Ishikawa (cell line): ENCODE results near the gene KLK6.

Experiments
- CEBPB ChIP-seq: IDR thresholded peaks from 2 replicates; pipeline ENCODE4 v1.6.1; 2012
- CREB1 ChIP-seq: IDR thresholded peaks from 2 replicates; pipeline ENCODE4 v1.6.1; 2012; ENCODE audit warnings: low read depth
- EGR1 ChIP-seq: IDR thresholded peaks from 2 replicates; pipeline ENCODE4 v1.6.1; 2012
- EP300 ChIP-seq: IDR thresholded peaks from 2 replicates; pipeline ENCODE4 v1.6.1; 2012; ENCODE audit warnings: borderline replicate concordance
- FOXM1 ChIP-seq: IDR thresholded peaks from 2 replicates; pipeline ENCODE4 v1.6.1; 2012; ENCODE audit warnings: low read depth, borderline replicate concordance
- MAX ChIP-seq: IDR thresholded peaks from 2 replicates; pipeline ENCODE4 v1.6.1; 2012
- NFIC ChIP-seq: IDR thresholded peaks from 2 replicates; pipeline ENCODE4 v1.6.1; 2012
- RAD21 ChIP-seq: IDR thresholded peaks from 2 replicates; pipeline ENCODE4 v1.6.1; 2012; ENCODE audit warnings: low read depth
- TAF1 ChIP-seq: IDR thresholded peaks from 2 replicates; pipeline ENCODE4 v1.6.1; 2012; ENCODE audit warnings: low read depth, mild to moderate bottlenecking
- TCF12 ChIP-seq: IDR thresholded peaks from 2 replicates; pipeline ENCODE4 v1.6.1; 2012; ENCODE audit warnings: low read depth
- TEAD4 ChIP-seq: IDR thresholded peaks from 2 replicates; pipeline ENCODE4 v1.6.1; 2012
- YY1 ChIP-seq: IDR thresholded peaks from 2 replicates; pipeline ENCODE4 v1.6.1; 2012; ENCODE audit warnings: low read depth
- ZBTB7A ChIP-seq: IDR thresholded peaks from 2 replicates; pipeline ENCODE4 v1.6.1; 2012; ENCODE audit warnings: low read depth
- TF ChIP-seq, protein P1 (sequence below): IDR thresholded peaks from 2 replicates; pipeline ENCODE4 v1.6.1; 2012; ENCODE audit warnings: low read depth, mild to moderate bottlenecking
- TF ChIP-seq, protein P2 (sequence below): IDR thresholded peaks from 2 replicates; pipeline ENCODE4 v1.6.1; 2012

Gene KLK6

DNA sequence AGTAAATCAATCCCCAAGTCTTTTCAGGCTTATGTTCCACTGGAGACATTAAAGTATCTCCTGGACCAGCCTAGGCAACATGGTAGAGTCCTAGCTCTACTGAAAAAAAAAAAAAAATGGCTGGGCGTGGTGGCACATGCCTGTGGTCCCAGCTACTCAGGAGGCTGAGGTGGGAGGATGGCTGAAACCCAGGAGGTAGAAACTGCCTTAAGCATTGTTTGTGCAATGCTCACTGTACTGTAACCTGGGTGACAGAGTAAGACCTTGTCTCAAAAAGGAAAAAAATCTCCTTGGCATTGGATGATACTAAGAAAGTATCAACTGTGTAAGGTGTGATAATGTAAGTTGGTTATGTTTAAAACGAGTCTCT lies 23.3 kb upstream of the KLK6 start:
- TF ChIP-seq EP300 (no peak), EGR1 (no peak), TAF1 (no peak), TCF12 (no peak), MAX (no peak), YY1 (no peak), TEAD4 (no peak), CREB1 (no peak), NFIC (no peak), CEBPB (no peak)
- TF ChIP-seq, protein P1, sequence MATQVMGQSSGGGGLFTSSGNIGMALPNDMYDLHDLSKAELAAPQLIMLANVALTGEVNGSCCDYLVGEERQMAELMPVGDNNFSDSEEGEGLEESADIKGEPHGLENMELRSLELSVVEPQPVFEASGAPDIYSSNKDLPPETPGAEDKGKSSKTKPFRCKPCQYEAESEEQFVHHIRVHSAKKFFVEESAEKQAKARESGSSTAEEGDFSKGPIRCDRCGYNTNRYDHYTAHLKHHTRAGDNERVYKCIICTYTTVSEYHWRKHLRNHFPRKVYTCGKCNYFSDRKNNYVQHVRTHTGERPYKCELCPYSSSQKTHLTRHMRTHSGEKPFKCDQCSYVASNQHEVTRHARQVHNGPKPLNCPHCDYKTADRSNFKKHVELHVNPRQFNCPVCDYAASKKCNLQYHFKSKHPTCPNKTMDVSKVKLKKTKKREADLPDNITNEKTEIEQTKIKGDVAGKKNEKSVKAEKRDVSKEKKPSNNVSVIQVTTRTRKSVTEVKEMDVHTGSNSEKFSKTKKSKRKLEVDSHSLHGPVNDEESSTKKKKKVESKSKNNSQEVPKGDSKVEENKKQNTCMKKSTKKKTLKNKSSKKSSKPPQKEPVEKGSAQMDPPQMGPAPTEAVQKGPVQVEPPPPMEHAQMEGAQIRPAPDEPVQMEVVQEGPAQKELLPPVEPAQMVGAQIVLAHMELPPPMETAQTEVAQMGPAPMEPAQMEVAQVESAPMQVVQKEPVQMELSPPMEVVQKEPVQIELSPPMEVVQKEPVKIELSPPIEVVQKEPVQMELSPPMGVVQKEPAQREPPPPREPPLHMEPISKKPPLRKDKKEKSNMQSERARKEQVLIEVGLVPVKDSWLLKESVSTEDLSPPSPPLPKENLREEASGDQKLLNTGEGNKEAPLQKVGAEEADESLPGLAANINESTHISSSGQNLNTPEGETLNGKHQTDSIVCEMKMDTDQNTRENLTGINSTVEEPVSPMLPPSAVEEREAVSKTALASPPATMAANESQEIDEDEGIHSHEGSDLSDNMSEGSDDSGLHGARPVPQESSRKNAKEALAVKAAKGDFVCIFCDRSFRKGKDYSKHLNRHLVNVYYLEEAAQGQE, result no peak
- TF ChIP-seq, protein P2, sequence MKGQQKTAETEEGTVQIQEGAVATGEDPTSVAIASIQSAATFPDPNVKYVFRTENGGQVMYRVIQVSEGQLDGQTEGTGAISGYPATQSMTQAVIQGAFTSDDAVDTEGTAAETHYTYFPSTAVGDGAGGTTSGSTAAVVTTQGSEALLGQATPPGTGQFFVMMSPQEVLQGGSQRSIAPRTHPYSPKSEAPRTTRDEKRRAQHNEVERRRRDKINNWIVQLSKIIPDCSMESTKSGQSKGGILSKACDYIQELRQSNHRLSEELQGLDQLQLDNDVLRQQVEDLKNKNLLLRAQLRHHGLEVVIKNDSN, result no peak

GRCh38 chr19:50983625-50984292 lies 14.4 kb upstream of the KLK6 start, which contains the start of gene KLK7:
KLK7 (minus strand) TSS chr19:50983917; CDS start chr19:50982399, 1,518 bp downstream.
- no peak for TF ChIP-seq NFIC
- TF ChIP-seq CREB1, result no peak
- TF ChIP-seq EP300, result no peak
- TF ChIP-seq MAX, result no peak
- TF ChIP-seq, protein P1, result no peak
- no peak for TF ChIP-seq YY1
- TF ChIP-seq TCF12, result no peak
- TF ChIP-seq TEAD4, result no peak
- TF ChIP-seq TAF1, result no peak
- TF ChIP-seq, protein P2, result no peak
- TF ChIP-seq EGR1, result no peak
- no peak for TF ChIP-seq FOXM1
- no peak for TF ChIP-seq CEBPB

- no peak for TF ChIP-seq TAF1
- no peak for TF ChIP-seq TCF12
- no peak for TF ChIP-seq EP300
- TF ChIP-seq, protein P1, result no peak
These were observed 12.8 kb upstream of the KLK6 start for GRCh38 chr19:50982186-50982585.

DNA sequence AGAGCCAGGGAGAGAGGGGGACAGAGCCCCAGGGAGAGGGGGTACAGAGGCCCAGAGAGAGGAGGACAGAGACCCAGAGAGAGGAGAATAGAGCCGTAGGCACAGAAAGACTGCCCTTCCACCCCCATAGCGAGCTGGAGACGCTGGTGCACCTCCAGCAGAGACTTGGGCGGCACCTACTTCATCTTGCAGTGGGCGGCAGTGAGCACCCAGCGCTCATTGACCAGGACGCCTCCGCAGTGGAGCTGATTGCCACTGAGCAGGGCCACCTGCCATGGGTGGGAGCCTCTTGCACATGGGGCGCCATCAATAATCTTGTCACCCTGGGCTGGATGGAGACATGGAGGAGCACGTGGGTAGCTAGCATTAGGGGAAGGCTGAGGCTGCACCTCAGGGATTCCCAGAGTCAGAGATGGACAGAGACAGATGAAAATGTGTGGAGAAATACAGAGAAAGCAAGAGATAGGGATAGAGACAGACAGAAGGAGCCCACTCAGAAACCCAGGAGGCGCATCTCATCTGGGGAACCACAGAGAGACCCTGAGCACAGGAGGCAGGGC lies 12.3 kb upstream of the KLK6 start:
- TF ChIP-seq TCF12 (no peak), RAD21 (no peak), NFIC (no peak), CREB1 (no peak), MAX (no peak), ZBTB7A (no peak), YY1 (no peak), CEBPB (no peak), EP300 (no peak), EGR1 (no peak), TAF1 (no peak), FOXM1 (no peak)
- TF ChIP-seq, protein P2, result no peak
- TF ChIP-seq, protein P1, result no peak
